ENCODE results near the gene LSAMP. TPM values are rescaled to one million over a fixed set of nuclear protein-coding genes. Genes with fewer than 3 reads are reported as not detected.

Gene LSAMP
- total and polyA plus RNA-seq, 2 of the 4 experiments (the other 2 are of a cell fraction) = 7.9 to 8.0 TPM

DNA sequence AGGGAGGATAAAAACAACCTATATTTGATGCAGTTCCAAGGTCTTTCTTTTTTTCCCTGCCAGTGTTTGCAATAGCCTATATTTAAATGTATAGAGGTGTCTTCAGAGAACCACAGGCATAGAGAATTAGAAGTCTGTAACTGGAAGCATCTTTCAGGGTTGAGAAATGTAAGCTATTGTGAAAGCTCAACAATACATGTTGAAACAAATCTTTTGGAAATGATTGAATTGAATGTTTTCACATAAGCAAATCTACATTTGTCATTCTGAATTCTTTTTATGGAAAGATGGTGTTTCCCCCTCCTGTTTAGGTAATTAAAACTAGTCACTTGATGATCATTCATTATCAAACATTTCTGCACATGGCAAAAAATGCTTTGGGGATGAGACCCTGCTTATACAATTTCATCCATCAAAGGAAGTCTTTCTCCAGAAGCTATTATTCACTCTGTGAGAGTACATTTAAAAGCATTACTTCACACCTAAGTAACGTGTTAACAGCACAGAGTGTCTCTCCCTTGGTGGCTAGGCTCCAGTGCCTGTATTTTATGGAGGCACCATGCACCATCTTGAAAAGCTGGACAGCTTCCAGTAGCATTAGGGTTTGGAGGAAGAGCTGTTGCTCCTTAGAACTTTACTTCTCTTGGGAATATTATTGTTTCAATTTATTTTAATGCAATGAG lies 406.2 kb downstream of the LSAMP start:
- H3K9me3 ChIP-seq (ENCODE audit: control insufficient read depth, insufficient read depth, low read length) = no peaks in the 10 kb centered on the region
- no peak overlapping the region for H3K4me2 ChIP-seq (ENCODE audit: low read depth, low read length)
- H3K9me1 ChIP-seq (ENCODE audit: insufficient read depth, low read length) = no peaks in the 10 kb centered on the region
- no peak overlapping the region for H3K56ac ChIP-seq (ENCODE audit: extremely low read depth, insufficient read depth, low read length)
- H3K4ac ChIP-seq (ENCODE audit: low read depth, low read length) = no peak overlapping the region
- DNase-seq (no peak), ATAC-seq (ENCODE audit: low read depth) (no peak)
- H3K14ac ChIP-seq (replicated peaks; ENCODE audit: low read depth, low read length) = no peak overlapping the region
- H2BK5ac ChIP-seq (ENCODE audit: low read depth, low read length, poor library complexity, severe bottlenecking) = no peak overlapping the region
- POLR2A ChIA-PET (ENCODE audit: unreplicated experiment) = no interaction called here
- no peaks in the 10 kb centered on the region for H3K79me1 ChIP-seq (ENCODE audit: low read depth in 1 of 2, low read length in 2 of 2)
- no peak overlapping the region for H3K27ac ChIP-seq (ENCODE audit: insufficient read depth, low read length)
- H3K23ac ChIP-seq (ENCODE audit: low read depth, low read length) = no peak overlapping the region
- in situ Hi-C loops (cut with MboI; ENCODE audit: low sequenced_read_pairs) = no loop called here
- no peak overlapping the region for H2AFZ ChIP-seq (replicated peaks; ENCODE audit: low read length, poor library complexity)
- no peak for TF ChIP-seq CEBPB (IDR thresholded peaks at IDR 0.05; ENCODE audit: low read depth, low read length)
- no peak for TF ChIP-seq RAD21 (IDR thresholded peaks at IDR 0.05; ENCODE audit: low read length)
- no peak for TF ChIP-seq MXI1 (IDR thresholded peaks at IDR 0.05; ENCODE audit: borderline replicate concordance, low read depth, low read length)
- no peak for TF ChIP-seq BHLHE40 (IDR thresholded peaks at IDR 0.05; ENCODE audit: low read depth, low read length)
- H3K27me3 ChIP-seq (ENCODE audit: control insufficient read depth, insufficient read depth, low read length) = no peaks in the 10 kb centered on the region
- BruUV-seq (replicated peaks) = no TSS peak
- dilution Hi-C loops (cut with HindIII; ENCODE audit: low sequenced_read_pairs, unreplicated experiment) = no loop called here
- no peak overlapping the region for H3K9ac ChIP-seq (ENCODE audit: low read depth, low read length)
- H2BK15ac ChIP-seq (ENCODE audit: low read depth, low read length) = no peak overlapping the region
- no peak overlapping the region for H2AK9ac ChIP-seq (replicated peaks; ENCODE audit: low read depth, low read length, poor library complexity)
- WGBS, 2 experiments (ENCODE audit: extremely low coverage in 2 of 2, insufficient read length in 1 of 2) = no CpG with 5 or more reads among the region's 1 CpG
- CTCF ChIA-PET = interaction anchor here (0.7 kb wide), 1 partner anchor 10 kb away, joined by 3 read pairs; no protein-coding TSS in a partner anchor
- H4K5ac ChIP-seq (ENCODE audit: low read depth, low read length) = no peak overlapping the region
- no peak overlapping the region for H3K18ac ChIP-seq (ENCODE audit: low read depth, low read length)
- no peaks in the 10 kb centered on the region for H4K20me1 ChIP-seq (ENCODE audit: insufficient read depth, low read length)
- no peak overlapping the region for H2BK20ac ChIP-seq (ENCODE audit: low read depth, low read length)
- H4K8ac ChIP-seq (ENCODE audit: low read depth in 2 of 2, low read length in 2 of 2) = no peak overlapping the region
- no peak overlapping the region for H3K4me3 ChIP-seq (ENCODE audit: insufficient read depth, low read depth, low read length)
- no peak overlapping the region for H2AK5ac ChIP-seq (ENCODE audit: low read depth, low read length)
- no peaks in the 10 kb centered on the region for H3K36me3 ChIP-seq (ENCODE audit: control insufficient read depth, insufficient read depth, low read length)
- no peak overlapping the region for H4K91ac ChIP-seq (ENCODE audit: insufficient read depth, low read depth, low read length)
- intact Hi-C loops (cut with micrococcal nuclease) = no loop called here
- H3K4me1 ChIP-seq (ENCODE audit: control insufficient read depth, insufficient read depth, low read length) = no peaks in the 10 kb centered on the region; the same call in 1 of the 2 replicates
- H2BK120ac ChIP-seq (ENCODE audit: low read depth, low read length) = no peak overlapping the region
